Measurements from ENCODE around the gene NPAS2. TPM values are rescaled to one million over a fixed set of nuclear protein-coding genes. Genes with fewer than 3 reads are reported as not detected.

Gene NPAS2
- total RNA-seq, 1 experiment from 2014 or later, result 12.3 TPM

DNA sequence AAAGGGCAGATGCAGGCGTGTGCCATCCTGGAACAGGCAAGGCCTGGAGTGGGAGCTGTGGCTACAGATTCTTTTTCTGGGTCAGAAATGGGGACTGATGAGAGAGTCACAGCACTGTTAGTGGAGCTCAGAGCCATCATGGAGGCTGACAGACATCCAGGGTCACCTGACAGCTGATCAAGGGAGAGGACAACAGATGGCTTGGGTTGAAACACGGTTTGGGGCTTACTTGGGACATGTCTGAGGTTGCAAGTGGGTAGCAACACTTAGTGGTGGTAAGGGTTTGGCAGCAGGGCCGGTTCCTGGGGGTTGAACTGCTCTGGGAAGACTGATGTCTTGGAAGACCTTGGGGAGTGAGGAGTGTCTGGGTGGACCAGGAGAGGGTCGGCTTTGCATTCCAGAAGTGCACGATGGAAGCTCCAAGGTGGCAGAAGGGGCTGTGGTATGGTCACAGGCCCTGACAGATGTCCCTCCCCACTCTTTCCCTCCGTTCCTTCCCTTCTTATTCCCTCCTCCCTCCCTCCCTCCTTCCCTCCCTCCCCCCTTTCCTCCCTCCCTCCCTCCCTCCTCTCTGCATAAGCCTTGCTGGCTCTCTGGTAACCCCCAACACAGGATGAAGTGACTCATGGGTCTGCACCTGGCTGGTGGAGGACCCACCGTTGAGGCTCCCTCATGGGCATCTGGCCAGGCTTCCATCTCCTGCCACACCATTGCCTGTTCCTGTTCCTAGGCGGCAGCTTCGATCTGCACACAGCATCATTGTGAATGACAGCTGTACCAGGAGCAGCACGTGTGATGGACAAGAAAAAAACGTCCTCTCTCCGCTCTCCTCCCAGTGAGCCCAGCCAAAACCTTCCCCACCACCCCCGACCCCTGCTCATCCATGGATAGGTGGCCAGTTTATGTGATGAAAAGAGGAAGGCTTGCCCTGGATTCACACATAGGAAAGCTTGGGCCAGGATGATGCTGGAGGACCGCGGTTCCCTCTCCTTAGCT, 118.4 kb downstream of the NPAS2 start:
- ChIA-PET POLR2A (interaction anchor here (0.6 to 0.7 kb wide), 2 partner anchors 33 to 91 kb away, joined by 3 read pairs; no protein-coding TSS in a partner anchor), CTCF (interaction anchor here (0.5 to 0.7 kb wide), 2 partner anchors 327 to 419 kb away, joined by 3 to 4 read pairs; no protein-coding TSS in a partner anchor)
- Mint-ChIP-seq H3K27ac (ENCODE audit: low read depth, unreplicated experiment) (no peak overlapping the region), H3K9me3 (ENCODE audit: unreplicated experiment) (no peaks in the 10 kb centered on the region), H3K36me3 (ENCODE audit: insufficient read depth, unreplicated experiment) (no peaks in the 10 kb centered on the region), H3K27me3 (ENCODE audit: insufficient read depth, unreplicated experiment) (no peaks in the 10 kb centered on the region), H3K4me1 (ENCODE audit: insufficient read depth, unreplicated experiment) (no peaks in the 10 kb centered on the region), H3K4me3 (ENCODE audit: unreplicated experiment) (no peak overlapping the region)
- BruUV-seq (replicated peaks), result no TSS peak
- TF ChIP-seq, protein P1, sequence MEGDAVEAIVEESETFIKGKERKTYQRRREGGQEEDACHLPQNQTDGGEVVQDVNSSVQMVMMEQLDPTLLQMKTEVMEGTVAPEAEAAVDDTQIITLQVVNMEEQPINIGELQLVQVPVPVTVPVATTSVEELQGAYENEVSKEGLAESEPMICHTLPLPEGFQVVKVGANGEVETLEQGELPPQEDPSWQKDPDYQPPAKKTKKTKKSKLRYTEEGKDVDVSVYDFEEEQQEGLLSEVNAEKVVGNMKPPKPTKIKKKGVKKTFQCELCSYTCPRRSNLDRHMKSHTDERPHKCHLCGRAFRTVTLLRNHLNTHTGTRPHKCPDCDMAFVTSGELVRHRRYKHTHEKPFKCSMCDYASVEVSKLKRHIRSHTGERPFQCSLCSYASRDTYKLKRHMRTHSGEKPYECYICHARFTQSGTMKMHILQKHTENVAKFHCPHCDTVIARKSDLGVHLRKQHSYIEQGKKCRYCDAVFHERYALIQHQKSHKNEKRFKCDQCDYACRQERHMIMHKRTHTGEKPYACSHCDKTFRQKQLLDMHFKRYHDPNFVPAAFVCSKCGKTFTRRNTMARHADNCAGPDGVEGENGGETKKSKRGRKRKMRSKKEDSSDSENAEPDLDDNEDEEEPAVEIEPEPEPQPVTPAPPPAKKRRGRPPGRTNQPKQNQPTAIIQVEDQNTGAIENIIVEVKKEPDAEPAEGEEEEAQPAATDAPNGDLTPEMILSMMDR (IDR thresholded peaks at IDR 0.05; ENCODE audit: unreplicated experiment), result no peak
- no peak for DNase-seq (ENCODE audit: unreplicated experiment)
- intact Hi-C loops (cut with micrococcal nuclease), result no loop called here

DNA sequence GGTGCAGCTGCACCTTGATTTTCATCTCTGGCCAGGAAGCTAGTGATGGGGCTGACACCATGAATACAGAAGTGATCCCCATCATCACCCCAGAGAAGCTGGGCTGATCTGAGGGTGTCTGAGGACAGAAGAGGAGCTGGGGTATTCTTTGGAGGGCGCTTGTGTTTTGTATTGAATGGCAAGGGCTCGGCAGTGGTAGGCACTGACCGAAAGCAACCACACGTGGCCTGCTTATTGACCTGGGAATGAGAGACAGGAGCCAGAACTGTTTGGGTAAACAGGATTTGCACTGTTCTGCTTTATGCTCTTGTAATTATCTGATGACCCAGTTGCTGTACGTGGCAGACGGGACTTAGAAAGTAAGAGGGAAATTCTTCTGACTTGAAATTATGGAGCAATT, 119.5 kb downstream of the NPAS2 start:
- Mint-ChIP-seq H3K4me3 (ENCODE audit: unreplicated experiment) (no peak overlapping the region), H3K36me3 (ENCODE audit: insufficient read depth, unreplicated experiment) (no peaks in the 10 kb centered on the region), H3K27ac (ENCODE audit: low read depth, unreplicated experiment) (no peak overlapping the region), H3K9me3 (ENCODE audit: unreplicated experiment) (no peaks in the 10 kb centered on the region), H3K27me3 (ENCODE audit: insufficient read depth, unreplicated experiment) (no peaks in the 10 kb centered on the region), H3K4me1 (ENCODE audit: insufficient read depth, unreplicated experiment) (no peaks in the 10 kb centered on the region)
- ChIA-PET POLR2A (no interaction called here), CTCF (interaction anchor here (0.5 kb wide), 1 partner anchor 827 kb away, joined by 3 read pairs; no protein-coding TSS in a partner anchor)
- no peak for DNase-seq (ENCODE audit: unreplicated experiment)
- BruUV-seq (replicated peaks), result no TSS peak
- intact Hi-C loops (cut with micrococcal nuclease), result no loop called here
- TF ChIP-seq, protein P1 (IDR thresholded peaks at IDR 0.05; ENCODE audit: unreplicated experiment), result no peak

DNA sequence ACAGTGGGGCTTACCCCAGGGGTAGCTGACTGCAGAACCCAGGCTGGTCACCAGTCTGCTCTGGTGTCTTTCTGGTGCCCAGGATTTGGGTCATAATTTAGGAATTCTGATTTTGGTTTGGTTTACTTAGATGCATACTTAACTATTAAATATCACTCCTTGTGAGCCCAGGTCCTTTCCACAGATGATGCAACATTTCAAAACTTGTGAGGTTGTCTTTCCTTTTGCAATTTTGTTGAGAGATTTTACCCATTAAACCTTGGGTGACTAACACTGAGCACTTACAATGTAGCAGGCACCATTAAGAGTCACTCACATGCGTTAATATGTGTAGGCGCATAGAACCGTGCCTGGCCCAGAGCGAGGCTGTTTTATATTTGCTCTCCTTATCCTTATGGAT, 120.3 kb downstream of the NPAS2 start:
- TF ChIP-seq, protein P1 (IDR thresholded peaks at IDR 0.05; ENCODE audit: unreplicated experiment), result no peak
- intact Hi-C loops (cut with micrococcal nuclease), result no loop called here
- no peaks in the 10 kb centered on the region for H3K4me1 Mint-ChIP-seq (ENCODE audit: insufficient read depth, unreplicated experiment)
- no peak overlapping the region for H3K27ac Mint-ChIP-seq (ENCODE audit: low read depth, unreplicated experiment)
- ChIA-PET POLR2A (no interaction called here), CTCF (interaction anchor here (0.7 kb wide), 1 partner anchor 134 kb away, joined by 4 read pairs; no protein-coding TSS in a partner anchor)
- no peak overlapping the region for H3K4me3 Mint-ChIP-seq (ENCODE audit: unreplicated experiment)
- no peak for DNase-seq (ENCODE audit: unreplicated experiment)
- no peaks in the 10 kb centered on the region for H3K27me3 Mint-ChIP-seq (ENCODE audit: insufficient read depth, unreplicated experiment)
- H3K36me3 Mint-ChIP-seq (ENCODE audit: insufficient read depth, unreplicated experiment), result no peaks in the 10 kb centered on the region
- no TSS peak for BruUV-seq (replicated peaks)
- no peaks in the 10 kb centered on the region for H3K9me3 Mint-ChIP-seq (ENCODE audit: unreplicated experiment)

DNA sequence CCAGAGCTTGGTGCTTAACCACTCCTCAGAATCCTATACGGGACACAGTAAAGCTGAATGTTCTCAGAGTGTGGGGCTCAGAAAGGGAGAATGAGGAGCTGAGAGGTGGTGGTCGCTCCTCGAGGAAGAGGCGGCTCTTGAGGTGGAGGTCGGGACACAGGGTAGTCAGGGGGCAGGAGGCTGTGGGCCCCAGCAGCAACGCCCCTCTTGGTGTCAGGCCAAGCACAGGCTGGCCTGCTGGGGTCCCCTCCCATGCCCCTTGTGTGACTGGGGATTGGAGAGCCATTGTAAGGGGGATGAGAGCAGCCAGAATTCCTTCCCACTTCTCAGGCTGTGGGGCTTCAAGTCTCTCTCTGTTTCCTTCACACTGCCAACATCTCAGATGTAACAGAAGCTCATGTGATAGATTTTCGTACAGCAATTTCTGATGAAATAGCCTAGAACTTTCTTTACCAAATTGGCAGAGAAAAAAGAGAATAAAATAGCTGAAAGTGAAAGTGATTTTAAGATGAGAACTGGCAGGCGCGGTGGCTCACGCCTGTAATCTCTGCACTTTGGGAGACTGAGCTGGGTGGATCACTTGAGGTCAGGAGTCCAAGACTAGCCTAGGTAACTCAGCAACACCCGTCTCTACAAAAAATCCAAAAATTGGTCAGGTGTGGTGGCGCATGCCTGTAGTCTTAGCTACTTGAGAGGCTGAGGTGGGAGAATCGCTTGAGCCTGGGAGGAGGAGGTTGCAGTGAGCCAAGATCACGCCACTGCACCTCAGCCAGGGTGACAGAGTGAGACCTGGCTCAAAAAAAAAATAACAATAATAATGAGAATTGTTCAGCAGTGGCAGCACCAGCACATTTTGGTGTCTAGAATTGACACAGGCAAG, 121.1 kb downstream of the NPAS2 start:
- ChIA-PET POLR2A (no interaction called here), CTCF (interaction anchor here (0.7 kb wide), 1 partner anchor 135 kb away, joined by 4 read pairs; no protein-coding TSS in a partner anchor)
- no peak for DNase-seq (ENCODE audit: unreplicated experiment)

More for the DNA sequence above, 121.1 kb downstream of the NPAS2 start:
- intact Hi-C loops (cut with micrococcal nuclease), result no loop called here
- no TSS peak for BruUV-seq (replicated peaks)
- Mint-ChIP-seq H3K36me3 (ENCODE audit: insufficient read depth, unreplicated experiment) (no peaks in the 10 kb centered on the region), H3K27ac (ENCODE audit: low read depth, unreplicated experiment) (no peak overlapping the region), H3K9me3 (ENCODE audit: unreplicated experiment) (no peaks in the 10 kb centered on the region), H3K4me3 (ENCODE audit: unreplicated experiment) (no peak overlapping the region), H3K4me1 (ENCODE audit: insufficient read depth, unreplicated experiment) (no peaks in the 10 kb centered on the region), H3K27me3 (ENCODE audit: insufficient read depth, unreplicated experiment) (no peaks in the 10 kb centered on the region)
- TF ChIP-seq, protein P1 (IDR thresholded peaks at IDR 0.05; ENCODE audit: unreplicated experiment), result no peak

All from MCF 10A (cell line).